Measurements from ENCODE around the gene EMC1.

DNA sequence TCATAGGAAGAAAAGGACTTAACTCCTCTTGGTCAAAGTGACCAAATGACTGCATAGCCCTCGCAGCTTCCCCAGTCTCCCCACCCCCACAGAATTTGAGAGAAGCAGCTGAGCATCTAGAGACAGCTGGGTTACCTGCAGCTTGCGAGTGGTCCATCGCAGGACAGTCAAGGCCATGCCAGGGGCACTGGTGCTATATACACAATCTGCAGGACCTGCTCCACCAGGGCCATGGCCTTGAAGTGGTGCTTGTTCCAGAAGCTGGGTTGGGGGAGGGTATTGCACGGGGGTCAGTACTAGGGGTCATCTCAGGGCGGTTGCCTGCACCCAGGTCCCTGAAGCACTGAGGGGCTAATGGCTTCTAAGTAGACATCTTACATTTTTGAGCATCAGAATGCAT, 10.7 kb upstream of the EMC1 start:
- TF ChIP-seq CEBPB (IDR thresholded peaks at IDR 0.05) (no peak), CREB1 (IDR thresholded peaks at IDR 0.05; ENCODE audit: low read depth) (no peak), RAD21 (IDR thresholded peaks at IDR 0.05; ENCODE audit: low read depth) (no peak), TEAD4 (IDR thresholded peaks at IDR 0.05) (no peak), FOXM1 (IDR thresholded peaks at IDR 0.05; ENCODE audit: borderline replicate concordance, low read depth) (no peak), EP300 (IDR thresholded peaks at IDR 0.05; ENCODE audit: borderline replicate concordance) (no peak), YY1 (IDR thresholded peaks at IDR 0.05; ENCODE audit: low read depth) (no peak), EGR1 (IDR thresholded peaks at IDR 0.05) (no peak), ZBTB7A (IDR thresholded peaks at IDR 0.05; ENCODE audit: low read depth) (no peak)
- TF ChIP-seq, protein P1, sequence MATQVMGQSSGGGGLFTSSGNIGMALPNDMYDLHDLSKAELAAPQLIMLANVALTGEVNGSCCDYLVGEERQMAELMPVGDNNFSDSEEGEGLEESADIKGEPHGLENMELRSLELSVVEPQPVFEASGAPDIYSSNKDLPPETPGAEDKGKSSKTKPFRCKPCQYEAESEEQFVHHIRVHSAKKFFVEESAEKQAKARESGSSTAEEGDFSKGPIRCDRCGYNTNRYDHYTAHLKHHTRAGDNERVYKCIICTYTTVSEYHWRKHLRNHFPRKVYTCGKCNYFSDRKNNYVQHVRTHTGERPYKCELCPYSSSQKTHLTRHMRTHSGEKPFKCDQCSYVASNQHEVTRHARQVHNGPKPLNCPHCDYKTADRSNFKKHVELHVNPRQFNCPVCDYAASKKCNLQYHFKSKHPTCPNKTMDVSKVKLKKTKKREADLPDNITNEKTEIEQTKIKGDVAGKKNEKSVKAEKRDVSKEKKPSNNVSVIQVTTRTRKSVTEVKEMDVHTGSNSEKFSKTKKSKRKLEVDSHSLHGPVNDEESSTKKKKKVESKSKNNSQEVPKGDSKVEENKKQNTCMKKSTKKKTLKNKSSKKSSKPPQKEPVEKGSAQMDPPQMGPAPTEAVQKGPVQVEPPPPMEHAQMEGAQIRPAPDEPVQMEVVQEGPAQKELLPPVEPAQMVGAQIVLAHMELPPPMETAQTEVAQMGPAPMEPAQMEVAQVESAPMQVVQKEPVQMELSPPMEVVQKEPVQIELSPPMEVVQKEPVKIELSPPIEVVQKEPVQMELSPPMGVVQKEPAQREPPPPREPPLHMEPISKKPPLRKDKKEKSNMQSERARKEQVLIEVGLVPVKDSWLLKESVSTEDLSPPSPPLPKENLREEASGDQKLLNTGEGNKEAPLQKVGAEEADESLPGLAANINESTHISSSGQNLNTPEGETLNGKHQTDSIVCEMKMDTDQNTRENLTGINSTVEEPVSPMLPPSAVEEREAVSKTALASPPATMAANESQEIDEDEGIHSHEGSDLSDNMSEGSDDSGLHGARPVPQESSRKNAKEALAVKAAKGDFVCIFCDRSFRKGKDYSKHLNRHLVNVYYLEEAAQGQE (IDR thresholded peaks at IDR 0.05; ENCODE audit: low read depth): no peak
- TF ChIP-seq, protein P2, sequence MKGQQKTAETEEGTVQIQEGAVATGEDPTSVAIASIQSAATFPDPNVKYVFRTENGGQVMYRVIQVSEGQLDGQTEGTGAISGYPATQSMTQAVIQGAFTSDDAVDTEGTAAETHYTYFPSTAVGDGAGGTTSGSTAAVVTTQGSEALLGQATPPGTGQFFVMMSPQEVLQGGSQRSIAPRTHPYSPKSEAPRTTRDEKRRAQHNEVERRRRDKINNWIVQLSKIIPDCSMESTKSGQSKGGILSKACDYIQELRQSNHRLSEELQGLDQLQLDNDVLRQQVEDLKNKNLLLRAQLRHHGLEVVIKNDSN (IDR thresholded peaks at IDR 0.05): no peak
- TF ChIP-seq, protein P3, sequence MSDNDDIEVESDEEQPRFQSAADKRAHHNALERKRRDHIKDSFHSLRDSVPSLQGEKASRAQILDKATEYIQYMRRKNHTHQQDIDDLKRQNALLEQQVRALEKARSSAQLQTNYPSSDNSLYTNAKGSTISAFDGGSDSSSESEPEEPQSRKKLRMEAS (IDR thresholded peaks at IDR 0.05): no peak
